DMS153 treated with DMSO at 0.1 percent for 48 hours (cell line): ENCODE measurements around the gene TBC1D10A.

Experiments
- DNase-seq: peaks from one replicate; lab custom pipeline; 2025; ENCODE audit not compliant: unreplicated experiment; lab: John Stamatoyannopoulos, UW

The TBC1D10A gene

GRCh38 chr22:30287648-30288418 lies 38.9 kb downstream of the TBC1D10A start:
- peak; percentile 19 for DNase-seq

DNA sequence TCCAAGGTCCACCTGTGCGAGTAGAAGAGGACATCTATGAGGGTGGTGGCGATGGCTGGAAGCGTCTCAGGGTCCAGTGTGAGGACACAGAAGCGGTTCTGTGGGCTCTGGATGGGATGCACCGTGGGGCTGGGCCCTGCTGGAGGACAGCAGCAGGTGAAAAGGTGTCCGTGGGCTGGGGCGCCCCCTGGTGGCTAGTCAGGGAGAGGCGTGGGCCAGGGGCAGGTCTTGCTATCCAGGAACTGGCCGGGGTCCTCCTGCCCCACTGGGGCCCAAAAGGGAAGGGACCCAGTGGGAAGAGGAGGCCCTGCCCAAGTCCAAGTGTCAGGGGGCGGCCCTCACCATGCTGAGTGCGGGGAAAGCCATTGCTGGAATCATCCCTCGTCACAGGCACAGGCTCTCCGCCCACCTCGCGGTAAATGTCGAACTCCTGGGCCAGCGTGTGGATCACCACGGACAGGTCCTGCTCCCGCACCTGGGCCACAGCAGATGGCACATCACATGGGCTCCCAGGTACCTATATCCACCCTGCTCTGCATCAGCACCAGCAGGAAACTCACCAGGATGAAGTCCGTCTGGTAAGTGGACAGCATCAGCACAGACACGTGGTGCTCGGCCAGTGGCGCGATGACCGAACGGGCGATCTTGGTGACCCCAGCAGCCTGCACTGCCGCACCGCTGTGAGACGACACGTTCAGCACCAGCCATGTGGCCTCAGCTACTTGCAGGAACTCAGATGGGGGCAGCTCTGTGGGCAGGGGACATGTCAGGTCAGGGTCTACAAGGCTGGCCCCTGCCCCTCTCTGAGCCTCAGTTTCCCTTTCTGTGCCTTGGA lies 39.7 kb downstream of the TBC1D10A start:
- DNase-seq = peak; percentile 18

DNA sequence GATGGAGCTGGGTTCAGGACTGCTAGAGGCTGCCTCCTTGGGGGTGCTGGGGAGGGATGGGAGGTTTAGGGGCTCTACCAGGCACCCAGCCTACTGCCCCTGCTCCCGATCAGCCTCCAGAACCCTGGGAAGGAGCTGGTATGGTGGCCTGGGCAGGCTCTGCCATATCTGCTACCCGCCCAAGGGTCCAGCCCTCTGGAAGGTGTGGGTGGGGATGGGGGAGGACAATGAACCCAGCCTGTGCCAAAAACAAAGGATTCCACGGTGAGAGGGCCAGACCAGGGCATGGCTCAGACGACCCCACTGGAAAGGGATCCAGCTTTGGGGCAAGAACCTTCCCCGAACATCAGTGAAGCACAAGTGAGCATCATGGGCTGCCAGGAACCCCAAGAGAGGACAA lies 40.4 kb downstream of the TBC1D10A start:
- no peak for DNase-seq

GRCh38 chr22:30285846-30286200 lies 40.9 kb downstream of the TBC1D10A start:
- DNase-seq = no peak

DNA sequence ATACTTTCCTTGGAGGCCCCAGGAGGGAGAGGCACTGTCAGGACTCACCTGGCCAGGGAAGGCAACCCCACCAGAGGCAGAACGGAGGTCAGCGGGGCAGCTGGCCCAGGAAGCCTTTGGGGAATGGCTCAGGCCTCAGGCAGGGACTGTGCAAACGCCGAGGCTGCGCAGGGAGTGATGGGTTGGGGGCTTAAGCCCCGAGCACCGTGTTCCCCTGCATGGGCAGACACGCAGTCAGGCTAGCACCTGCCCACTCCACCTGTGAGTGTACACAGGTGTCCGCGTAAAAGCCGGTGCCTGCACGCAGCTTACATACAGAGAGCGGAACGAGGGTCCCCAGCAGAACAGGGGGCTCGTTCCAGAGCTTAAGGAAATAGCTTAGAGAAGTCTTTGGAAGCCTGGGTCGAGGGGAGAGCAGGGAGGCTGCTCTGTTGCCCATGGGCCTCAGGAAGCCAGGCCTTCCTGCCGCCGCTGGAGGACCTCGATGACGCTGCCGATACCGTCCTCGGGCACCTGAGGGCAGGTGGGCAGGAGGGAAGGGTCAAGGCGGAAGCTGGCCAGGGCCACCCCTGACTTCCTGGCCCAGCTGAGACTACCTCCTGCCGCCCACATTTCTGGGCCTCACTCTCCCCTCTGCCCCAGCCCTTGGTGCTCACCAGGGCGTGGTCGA lies 41.4 kb downstream of the TBC1D10A start:
- DNase-seq = no peak

DNA sequence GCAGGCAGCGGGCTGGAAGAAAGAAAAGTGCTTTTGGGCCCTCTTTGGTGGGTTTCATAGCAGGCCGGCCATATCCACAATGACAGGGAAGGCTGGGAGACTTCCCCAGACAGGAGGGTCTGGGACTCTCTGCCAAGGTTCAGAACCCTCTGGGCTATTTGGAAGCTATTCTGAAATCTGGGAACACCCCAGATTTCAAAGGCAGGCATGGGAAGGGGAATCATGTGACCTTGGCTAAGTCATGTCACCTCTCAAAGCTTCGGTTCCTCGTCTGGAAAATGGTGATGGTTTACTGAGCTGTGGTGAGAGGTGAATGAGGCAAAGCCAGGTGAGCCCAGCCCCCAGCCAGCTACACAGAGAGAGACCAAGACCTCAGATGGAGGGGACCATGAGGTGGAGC lies 42.1 kb downstream of the TBC1D10A start:
- DNase-seq = no peak

GRCh38 chr22:30284172-30284571 lies 42.6 kb downstream of the TBC1D10A start:
- DNase-seq = no peak

GRCh38 chr22:30283342-30283741 lies 43.4 kb downstream of the TBC1D10A start:
- no peak for DNase-seq

DNA sequence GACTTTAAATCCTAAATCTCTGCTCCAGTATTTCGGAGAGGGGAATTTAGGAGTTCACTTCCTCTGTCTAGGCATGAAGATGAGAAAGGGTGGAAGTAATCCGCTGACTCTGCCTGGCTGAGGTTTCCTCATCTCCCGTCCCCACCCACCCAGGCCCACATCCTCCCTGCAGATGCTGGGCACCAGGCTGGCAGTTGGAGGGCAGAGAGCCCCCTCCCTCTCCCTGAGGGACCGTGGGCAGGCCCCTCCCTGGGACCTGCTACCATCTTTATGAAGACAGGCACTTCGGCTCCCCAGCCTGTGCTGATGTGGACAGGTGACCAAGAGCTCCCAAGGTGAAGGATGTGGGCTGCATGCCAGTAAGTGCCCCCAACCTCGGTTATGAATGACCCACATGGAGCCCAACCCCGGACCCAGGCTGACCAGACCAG lies 44.1 kb downstream of the TBC1D10A start:
- no peak for DNase-seq

DNA sequence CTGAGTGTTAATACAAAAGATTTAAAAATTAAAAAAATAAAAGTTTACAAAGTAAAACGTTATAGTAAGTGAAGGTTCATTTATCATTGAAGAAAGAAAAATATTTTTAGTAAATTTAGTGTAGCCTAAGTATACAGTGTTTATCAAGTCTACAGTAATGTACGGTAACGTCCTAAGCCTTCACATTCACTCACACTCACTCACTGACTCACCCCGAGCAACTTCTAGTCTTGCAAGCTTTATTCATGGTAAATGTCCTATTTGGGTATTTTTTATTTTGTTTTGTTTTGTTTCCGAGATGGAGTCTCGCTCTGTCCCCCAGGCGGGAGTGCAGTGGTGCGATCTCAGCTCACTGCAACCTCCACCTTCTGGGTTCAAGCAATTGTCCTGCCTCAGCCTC lies 46.2 kb downstream of the TBC1D10A start:
- DNase-seq = no peak

DNA sequence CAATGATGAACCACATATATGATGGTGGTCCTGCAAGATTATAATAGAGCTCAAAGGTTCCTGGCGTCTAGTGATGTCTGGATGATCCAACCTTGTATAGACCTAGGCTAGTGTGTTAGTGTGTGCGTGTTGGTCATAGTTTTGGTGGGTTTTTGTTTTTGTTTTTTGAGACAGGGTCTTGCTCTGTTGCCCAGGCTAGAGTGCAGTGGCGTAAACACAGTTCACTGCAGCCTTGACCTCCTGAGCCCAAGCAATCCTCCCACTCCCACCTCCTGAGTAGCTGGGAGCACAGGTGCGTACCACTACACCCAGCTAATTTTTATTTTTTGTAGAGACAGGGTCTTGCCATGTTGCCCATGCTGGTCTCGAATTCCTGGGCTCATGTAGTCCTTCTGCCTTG lies 46.8 kb downstream of the TBC1D10A start:
- DNase-seq = no peak

- no peak for DNase-seq
Observed at GRCh38 chr22:30279046-30279788, 47.5 kb downstream of the TBC1D10A start.

DNA sequence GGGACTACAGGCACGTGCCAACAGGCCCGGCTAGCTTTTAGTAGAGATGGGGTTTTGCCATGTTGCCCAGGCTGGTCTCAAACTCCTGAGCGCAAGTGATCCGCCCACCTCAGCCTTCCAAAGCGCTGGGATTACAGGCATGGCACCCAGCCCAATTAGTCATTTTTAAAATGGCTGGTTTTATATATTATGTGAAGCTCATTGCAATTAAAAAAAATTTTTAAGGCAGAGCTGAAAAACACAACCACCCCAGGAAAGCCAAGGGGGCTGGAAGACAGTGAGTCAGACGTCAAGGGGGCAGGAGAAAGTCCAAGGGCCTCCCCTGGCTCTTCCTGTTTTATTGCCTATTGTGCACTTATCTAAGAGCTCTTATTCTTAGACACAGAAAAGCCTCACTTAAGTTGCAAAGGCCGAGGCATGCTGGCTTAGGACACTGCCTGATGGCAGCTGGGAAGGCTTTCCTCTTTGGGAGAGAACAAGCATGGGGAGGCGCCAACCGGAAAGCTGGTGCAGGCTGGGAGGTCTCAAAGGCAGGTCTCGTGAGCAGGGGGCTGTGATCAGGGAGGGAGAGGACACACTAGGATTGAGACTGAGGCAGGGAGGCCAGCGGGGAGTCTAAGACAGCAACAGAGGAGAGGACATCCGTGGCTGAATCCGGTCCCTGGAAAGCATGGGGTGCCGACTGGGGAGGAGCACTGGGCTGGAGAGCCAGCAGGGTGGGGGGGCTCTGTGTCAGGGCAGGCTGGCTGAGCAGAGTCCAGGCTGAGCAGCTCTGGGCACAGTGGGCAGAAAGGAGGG lies 49.0 kb downstream of the TBC1D10A start:
- no peak for DNase-seq

DNA sequence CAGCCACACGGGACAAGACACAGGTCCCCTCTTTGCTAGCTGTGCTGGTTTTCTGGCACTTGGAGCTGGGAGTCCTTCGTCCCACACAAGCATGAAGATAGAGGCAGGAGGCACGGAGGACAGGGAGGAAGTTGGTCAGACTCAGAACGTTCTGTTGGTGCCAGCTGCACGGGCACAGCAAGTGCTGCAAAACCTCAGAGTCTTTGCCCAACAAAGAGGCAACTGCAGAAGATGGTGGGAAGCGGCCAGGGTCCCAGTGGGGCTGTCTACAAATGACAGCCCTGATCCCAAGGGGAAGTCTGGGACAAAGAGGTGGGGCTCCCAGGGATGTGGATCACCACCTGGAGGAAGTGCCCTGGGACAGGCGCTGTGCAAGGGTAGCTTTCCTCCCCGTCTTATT lies 50.7 kb downstream of the TBC1D10A start:
- DNase-seq = no peak

DNA sequence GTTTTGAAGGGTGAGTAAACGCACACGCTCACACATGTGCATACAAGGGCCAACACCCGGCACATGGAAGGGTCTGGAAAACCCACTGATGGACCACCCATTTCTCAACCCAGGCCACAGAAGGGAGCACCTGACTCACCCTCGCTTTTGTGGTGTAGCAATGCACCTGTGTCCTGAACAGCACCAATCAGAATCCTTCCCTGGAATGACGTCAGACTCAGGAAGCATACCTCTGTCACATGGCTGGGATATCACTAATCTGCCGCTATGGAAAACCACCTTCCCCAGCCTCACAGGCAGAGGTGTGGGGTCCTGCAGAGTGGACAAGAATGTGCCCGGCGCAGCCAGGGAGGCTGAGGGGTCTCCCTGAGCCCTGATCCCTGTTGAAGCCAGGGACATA lies 51.1 kb downstream of the TBC1D10A start:
- DNase-seq = peak; percentile 8

DNA sequence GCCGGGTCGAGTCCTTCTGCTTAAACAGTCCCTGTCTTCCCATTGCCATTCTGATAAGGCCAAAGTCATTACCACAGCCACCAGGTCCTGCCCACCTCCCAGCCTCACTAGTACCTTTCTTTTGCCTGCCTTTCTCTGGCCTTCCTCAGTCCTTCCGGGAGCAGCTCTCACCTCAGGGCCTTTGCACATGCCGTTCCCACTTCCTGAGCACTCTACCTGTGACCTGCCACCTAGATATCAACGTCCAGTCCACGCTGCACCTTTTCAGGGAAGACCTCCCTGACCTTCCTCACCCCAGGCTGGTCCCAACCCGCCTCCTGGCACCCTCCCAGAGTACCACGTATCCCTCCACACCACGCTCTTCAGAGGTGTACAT lies 52.3 kb downstream of the TBC1D10A start:
- DNase-seq = no peak

- no peak for DNase-seq
Observed at GRCh38 chr22:30273711-30274436, 52.9 kb downstream of the TBC1D10A start.

DNA sequence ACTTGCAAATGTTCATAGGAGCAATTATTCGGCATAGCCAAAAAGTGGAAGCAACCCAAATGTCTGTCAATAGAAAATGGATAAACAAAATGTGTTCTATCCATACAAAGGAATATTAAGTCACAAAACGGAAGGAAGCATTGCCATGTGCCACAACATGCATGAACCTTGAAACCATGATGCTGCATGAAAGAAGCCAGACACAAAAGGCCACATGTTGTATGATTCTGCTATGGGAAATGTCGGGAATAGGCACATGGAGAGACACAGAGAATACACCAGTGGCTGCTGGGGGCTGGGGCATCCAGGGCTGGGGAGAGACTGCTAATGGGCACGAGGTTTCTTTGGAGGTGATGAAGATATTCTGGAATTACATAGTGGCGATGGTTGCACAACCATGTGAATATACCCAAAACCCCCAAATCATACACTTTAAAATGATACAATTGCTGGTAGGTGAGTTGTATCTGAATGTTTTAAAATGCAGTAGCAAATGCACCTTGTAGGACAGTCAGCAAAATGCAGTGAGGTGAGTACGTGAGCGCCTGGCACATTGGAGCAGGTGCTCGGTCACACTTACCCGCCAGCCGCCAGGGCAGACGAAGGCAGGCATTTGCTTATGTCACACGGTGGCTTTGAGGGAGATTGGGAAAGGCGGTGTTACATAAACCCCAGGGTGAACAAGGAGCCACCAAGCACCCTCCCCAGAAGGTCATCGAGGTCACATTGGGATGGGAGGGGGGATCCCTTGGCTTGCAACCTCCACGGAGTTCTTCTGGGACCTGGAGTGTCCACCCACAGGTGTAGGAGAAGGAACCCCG lies 53.8 kb downstream of the TBC1D10A start:
- no peak for DNase-seq

GRCh38 chr22:30270832-30271231 lies 55.9 kb downstream of the TBC1D10A start:
- DNase-seq = no peak
